ENCODE measurements around the gene SPATA6L.

- TF ChIP-seq CTCF (IDR thresholded peaks at IDR 0.05) (no peak), POLR2A (IDR thresholded peaks at IDR 0.05) (no peak)
Measured at GRCh38 chr9:4600368-4600767, 65.9 kb downstream of the SPATA6L start.

Measured in body of pancreas (tissue), 4 donors.